Activated naive CD4-positive, alpha-beta T cell treated with Interleukin-2 at 50 U/mL for 16 hours (primary cell): ENCODE data around the gene PM20D2.
A peak's percentile ranks its signal among the peaks of the same experiment; 100 is the strongest.
"Not testable (repeated sequence)": the region's sequence is repeated elsewhere in the genome, so short reads cannot be mapped to it uniquely, and the experiment has no call there.

Source experiments
- DNase-seq: peaks from one replicate; pipeline ENCODE4 v3.0.0-alpha.2; 2020

The PM20D2 gene, protein sequence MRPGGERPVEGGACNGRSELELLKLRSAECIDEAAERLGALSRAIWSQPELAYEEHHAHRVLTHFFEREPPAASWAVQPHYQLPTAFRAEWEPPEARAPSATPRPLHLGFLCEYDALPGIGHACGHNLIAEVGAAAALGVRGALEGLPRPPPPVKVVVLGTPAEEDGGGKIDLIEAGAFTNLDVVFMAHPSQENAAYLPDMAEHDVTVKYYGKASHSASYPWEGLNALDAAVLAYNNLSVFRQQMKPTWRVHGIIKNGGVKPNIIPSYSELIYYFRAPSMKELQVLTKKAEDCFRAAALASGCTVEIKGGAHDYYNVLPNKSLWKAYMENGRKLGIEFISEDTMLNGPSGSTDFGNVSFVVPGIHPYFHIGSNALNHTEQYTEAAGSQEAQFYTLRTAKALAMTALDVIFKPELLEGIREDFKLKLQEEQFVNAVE

DNA sequence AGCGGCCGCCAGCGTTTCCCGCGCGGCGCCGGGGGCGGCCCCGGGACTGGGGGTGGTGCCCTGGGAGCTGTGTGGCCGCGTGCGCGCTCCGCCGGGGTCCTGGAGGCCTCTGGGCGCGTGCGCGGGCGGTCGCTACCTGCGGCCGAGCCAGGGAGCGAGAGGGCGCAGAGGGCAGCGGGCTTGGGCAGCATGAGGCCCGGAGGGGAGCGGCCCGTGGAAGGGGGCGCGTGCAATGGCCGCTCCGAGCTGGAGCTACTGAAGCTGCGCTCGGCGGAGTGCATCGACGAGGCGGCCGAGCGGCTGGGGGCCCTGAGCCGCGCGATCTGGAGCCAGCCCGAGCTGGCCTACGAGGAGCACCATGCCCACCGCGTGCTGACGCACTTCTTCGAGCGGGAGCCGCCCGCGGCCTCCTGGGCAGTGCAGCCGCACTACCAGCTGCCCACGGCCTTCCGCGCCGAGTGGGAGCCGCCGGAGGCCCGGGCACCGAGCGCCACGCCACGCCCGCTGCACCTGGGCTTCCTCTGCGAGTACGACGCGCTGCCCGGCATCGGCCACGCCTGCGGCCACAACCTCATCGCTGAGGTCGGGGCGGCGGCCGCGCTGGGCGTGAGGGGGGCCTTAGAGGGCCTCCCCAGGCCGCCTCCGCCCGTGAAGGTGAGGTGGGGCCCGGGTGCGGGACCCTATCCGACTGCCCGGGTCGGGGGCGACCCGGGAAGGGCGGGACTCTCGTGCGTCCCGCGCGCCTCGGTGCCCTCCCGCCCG lies at the start of gene PM20D2:
Gene PM20D2 (plus strand): TSS at position 100 of the 762 bp plus-strand sequence. CDS start 90 bp downstream, at position 190.
- peak; percentile 64 for DNase-seq

GRCh38 chr6:89098461-89098860 lies 47.4 kb upstream of the PM20D2 start:
- DNase-seq: no peak

DNA sequence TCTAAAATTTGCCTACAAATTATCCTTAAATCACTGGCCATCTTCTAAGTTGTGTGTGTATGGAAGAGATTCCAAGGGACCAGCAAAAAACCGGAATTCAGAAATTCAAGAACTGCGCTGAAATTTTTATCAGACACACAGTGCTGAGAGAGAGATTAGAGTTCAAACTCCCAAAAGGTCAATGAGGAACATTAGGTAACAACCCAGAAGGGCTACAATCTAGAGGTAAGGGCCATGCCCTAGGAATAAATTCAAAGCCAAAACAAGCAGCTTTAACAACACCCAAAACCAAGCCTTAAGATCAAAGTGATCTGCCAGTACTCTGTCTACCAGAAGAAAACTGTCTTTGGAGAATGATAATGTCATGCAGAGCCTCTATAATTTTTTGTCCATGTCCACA lies 45.7 kb upstream of the PM20D2 start:
- DNase-seq: no peak

DNA sequence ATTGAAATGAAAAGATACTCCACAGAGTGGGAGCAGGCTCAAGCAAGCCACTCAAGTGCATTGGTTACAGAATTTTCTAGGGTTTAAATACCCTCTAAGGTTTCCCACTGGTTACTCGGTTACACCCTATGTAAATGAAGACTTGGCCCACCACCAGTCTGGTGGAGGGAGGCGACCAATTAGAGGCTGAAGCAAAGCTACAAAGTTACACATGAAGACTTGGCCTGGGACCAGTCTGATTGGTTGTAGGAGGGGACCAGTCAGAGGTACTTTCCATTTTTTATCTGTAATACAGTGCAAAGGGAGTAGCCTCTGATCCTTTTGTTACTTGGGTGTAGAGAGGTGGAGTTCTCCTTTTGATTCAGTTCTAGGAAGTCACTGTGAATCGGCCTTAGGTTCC lies 35.6 kb upstream of the PM20D2 start:
- DNase-seq: no peak

GRCh38 chr6:89111933-89112332 lies 33.9 kb upstream of the PM20D2 start:
- DNase-seq: no peak

GRCh38 chr6:89116702-89117101 lies 29.2 kb upstream of the PM20D2 start:
- DNase-seq: no peak

GRCh38 chr6:89117211-89118108 lies 28.4 kb upstream of the PM20D2 start, which contains the start of gene SRSF12:
TSS of gene SRSF12 (minus strand) at chr6:89118071. CDS start at chr6:89117887, 184 bp downstream.
- DNase-seq: peak; percentile 36

DNA sequence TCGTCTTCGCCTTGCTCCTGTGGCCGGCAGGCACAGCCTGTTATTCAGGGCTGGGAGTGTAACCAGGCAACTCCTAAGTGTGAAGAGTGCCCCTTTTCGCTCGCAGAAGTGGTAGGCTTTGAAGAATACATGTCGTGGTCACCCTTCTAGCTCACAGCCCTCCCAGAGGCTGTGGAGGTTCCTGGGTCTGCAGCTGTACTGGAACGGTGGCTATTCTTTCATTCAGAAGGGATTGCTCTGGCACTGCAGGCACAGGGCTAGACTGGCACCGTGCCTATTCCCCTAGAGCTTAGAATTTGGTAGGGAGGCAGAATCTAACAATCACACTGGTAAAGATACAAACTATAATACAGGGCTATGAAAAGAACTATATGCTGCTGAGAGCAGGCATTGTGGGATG lies 26.9 kb upstream of the PM20D2 start:
- DNase-seq: no peak

DNA sequence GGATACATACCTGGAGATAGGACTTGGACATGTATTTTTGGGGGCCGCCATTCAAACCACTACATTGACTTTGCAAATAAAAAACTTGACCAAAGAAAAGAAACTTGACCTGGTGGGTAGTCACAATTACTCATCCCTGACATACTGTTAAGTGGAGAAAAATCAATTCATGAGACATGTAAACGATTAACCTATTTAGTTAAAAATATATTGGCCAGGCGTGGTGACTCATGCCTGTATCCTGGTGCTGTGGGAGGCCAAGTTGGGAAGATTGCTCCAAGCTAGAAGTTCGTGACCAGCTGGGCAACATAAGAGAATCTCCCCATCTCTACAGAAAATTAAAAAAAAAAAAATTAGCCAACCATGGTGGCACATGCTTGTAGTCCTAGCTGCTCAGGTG lies 25.5 kb upstream of the PM20D2 start:
- no peak for DNase-seq

DNA sequence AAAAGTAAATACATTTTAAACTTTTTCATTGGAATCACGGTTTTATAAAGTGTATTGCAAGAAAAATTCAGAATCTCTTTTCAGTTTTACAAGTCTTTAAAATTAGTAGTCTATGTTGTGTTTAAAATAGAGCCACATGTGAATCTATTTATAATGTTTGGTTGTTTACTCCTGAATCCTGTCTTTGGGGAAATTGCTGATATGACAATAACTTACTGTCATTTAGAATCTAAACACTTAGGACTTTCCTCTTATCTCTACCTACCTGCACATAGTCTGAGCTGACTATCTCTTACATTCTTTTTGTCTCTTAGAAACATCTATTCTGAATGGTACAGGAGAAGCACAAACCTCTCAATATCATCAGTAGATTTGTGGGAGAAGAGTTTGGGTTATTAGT lies 23.9 kb upstream of the PM20D2 start:
- no peak for DNase-seq

- no peak for DNase-seq
Measured at GRCh38 chr6:89122625-89123024, 23.2 kb upstream of the PM20D2 start.

DNA sequence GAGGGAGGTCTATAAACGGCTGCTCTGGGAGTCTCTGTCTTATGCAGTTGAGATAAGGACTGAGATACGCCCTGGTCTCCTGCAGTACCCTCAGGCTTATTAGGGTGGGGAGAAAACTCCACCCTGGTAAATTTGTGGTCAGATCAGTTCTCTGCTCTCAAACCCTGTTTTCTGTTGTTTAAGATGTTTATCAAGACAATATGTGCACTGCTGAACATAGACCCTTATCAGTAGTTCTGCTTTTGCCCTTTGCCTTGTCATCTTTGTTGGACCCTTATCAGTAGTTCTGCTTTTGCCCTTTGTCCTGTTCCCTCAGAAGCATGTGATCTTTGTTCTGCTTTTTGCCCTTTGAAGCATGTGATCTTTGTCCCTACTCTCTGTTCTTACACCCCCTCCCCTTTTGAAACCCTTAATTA lies 17.6 kb upstream of the PM20D2 start:
- DNase-seq: not testable (repeated sequence)

GRCh38 chr6:89131599-89131998 lies 14.3 kb upstream of the PM20D2 start:
- DNase-seq: no peak

DNA sequence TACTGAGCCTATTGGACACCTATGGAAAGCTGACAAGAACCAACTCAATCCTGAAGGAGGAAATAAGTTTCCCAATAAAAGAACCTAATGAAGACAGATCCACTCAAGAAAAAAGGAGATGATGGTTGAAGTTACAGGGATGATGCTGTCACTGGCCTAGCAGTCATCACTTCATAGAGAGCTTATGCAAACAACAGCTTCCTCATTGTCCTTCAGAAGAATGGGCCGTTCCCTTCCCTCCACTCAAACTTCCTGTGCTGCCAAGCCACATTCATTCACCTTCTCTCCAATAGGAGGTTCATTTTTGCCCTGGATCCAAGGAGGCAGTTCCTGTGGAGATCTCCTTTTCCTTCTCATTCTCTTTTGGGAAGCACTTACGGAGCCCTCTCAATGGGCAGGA lies 13.8 kb upstream of the PM20D2 start:
- DNase-seq: no peak

- no peak for DNase-seq
Measured at GRCh38 chr6:89133981-89134380, 11.9 kb upstream of the PM20D2 start.

GRCh38 chr6:89134723-89135122 lies 11.1 kb upstream of the PM20D2 start:
- no peak for DNase-seq

DNA sequence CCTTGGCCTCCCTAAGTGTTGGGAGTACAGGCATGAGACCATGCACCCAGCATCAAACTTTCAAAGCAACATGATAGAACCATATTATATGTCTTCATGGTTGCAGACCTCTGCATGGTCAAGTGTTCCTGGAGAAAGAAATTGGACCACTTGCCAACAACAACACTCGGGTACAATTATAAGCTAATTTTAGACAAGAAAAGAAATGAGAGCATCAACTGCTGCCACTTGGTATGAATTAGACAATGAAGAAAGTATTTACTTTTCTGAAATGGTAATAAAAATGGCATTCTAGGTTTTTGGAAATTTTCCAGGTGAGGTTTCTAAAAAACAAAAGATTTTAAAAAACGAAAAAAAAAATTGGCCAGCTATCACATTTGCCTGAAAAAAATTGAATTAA lies 7.7 kb upstream of the PM20D2 start:
- DNase-seq: no peak

GRCh38 chr6:89139509-89140346 lies 6.1 kb upstream of the PM20D2 start:
- DNase-seq: no peak

- DNase-seq: no peak
Measured at GRCh38 chr6:89140347-89141156, 5.3 kb upstream of the PM20D2 start.

- no peak for DNase-seq
Measured at GRCh38 chr6:89144354-89144906, 1.4 kb upstream of the PM20D2 start.
